Dermis microvascular lymphatic vessel endothelial cell (primary cell): Measurements from ENCODE around the gene FBN2. TPM values are rescaled to one million over a fixed set of nuclear protein-coding genes. Genes with fewer than 3 reads are reported as not detected.

Source experiments
- DNase-seq, 2 donors: peaks; one replicate each; pipeline versions ENCODE4 v3.0.0 to v3.0.0-alpha.2; 2010; ENCODE audit warnings: low read depth in 2 of 2
- total RNA-seq: library from RNA; depleted of rRNA; stranded (reverse); fragments of >200 nt; gene quantifications from 2 replicates; pipeline ENCODE4 v1.2.1, GENCODE V29; 2014

Gene FBN2
- total RNA-seq, 1 donor from 2014 or later, result 0.13 TPM

DNA sequence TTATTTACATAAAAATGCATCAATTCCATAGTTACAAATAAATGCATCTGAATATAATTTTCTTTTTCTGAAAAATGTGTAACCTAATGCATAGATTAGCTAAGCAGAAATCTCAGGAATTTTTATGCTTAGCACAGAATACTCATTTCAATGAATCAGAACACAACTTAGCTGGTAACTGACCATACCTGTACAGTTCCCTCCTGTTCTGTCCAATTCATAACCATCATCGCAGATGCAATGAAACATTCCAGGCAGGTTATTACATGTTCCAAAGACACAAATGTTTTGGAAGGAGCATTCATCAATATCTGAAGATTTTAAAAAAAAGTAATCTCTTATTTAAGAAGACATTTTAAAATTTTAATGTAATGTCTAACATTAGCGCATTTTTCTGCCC, 219.4 kb downstream of the FBN2 start:
- no peak for DNase-seq

GRCh38 chr5:128317481-128317880, 220.6 kb downstream of the FBN2 start:
- DNase-seq, result no peak

GRCh38 chr5:128315671-128316070, 222.4 kb downstream of the FBN2 start:
- DNase-seq, result no peak

GRCh38 chr5:128305341-128305740, 232.7 kb downstream of the FBN2 start:
- DNase-seq, result no peak

GRCh38 chr5:128304791-128305190, 233.3 kb downstream of the FBN2 start:
- no peak for DNase-seq

- no peak for DNase-seq
Measured at GRCh38 chr5:128304088-128304487, 234.0 kb downstream of the FBN2 start.

- DNase-seq, result no peak
Measured at GRCh38 chr5:128303593-128303992, 234.5 kb downstream of the FBN2 start.

GRCh38 chr5:128300181-128300580, 237.9 kb downstream of the FBN2 start:
- DNase-seq, result no peak

GRCh38 chr5:128290152-128290858, 247.7 kb downstream of the FBN2 start:
- DNase-seq, result no peak

DNA sequence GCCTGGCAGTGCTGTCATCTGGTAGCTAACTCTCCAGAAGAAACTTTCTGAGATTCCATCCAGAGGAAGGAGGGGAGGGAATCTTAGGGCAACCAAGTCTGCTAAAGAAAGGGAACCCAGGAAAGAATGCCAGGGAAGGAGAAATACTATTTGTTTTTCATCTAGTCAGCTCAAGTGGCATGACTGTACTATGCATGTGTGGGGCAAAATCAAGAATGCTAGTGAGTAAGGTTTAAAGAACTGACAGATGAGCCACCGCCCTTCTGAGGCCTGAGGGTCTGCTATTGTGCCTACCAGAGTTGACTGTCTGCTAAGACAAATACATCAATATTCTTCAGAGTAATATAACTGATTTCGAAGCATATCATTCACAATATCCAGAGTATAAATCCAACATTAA, 250.3 kb downstream of the FBN2 start:
- no peak for DNase-seq

DNA sequence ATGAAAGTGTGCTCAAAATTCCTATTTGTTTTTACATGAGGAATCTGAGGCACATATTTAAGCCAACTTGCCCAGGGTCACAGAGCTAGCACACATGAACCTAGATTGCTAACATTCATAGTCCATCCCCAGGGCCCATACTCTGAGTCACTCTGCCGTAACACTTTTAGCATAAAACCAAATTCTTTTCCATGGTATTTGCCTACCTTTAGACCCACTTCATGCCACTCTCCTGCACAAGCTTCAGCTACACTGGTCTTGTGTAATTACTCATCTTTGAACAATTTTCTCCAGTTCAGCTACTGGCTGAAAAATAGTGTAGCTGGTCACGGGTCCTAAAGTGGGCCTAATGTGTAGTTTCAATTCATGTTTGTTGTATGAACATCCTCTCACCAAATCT, 253.8 kb downstream of the FBN2 start:
- no peak for DNase-seq

GRCh38 chr5:128279345-128279744, 258.7 kb downstream of the FBN2 start:
- DNase-seq, result no peak

- DNase-seq, result no peak
Measured at GRCh38 chr5:128276537-128277216, 261.4 kb downstream of the FBN2 start.

DNA sequence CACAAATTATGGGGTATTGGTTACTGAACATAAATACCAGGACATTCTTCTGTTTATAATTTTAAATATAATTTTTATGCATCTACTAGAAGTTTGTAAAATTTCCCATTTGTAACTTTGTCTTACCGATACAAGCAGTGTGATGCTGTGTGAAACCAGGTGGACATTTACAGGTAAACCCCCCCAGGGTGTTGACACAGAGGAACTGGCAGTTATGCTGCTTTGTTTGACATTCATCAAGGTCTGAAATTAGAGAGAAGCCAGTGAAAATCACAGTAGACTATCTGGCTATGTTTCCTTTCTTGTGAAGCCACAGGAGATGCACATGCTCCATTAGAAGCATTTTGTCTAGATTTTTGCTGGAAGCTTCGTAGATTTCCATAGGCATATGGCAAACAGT, 263.6 kb downstream of the FBN2 start:
- no peak for DNase-seq

DNA sequence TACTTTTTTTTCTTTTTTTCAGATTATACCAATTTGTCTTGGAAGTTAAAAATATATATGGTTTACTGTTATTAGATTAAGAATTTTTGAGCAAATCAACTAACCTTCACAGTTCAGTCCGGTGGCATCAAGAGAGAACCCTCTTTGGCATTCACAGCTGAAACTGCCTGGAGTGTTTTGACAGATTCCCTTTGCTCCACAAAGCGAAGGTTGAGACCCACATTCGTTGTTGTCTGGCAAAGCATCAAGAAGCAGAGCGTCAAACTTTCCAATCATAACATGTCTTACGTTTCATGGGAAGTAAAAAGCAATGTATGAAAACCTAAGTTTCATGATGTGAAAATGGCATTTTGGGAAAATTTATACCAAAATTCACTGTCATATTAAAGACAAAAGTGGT, 264.3 kb downstream of the FBN2 start:
- DNase-seq, result no peak

DNA sequence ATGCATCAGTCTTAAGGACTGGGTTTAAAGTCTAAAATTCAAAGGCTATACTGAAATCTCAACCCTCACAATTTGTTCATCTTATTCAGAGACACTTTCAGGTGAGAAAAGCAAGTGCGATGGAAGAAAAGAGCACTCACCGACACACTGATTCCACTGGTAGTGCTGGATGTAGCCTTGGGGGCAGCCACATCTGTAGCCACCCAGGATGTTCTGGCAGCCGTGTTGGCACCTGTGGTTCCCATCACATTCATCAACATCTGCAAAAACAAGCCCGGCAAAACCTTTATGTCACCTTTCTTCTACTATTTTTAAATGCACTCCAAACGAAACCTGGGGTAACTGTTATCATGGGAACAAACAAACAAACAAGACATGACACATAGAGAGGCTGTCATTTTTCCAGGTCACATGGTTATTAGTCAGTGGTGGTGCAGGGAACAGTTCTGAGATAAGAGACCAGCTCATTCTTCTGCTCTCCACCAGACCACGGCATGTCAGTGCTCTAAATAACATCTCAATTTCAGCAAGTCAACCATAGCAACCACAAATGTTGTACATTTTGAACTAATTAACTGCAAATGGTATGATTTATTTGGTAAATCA, 266.1 kb downstream of the FBN2 start:
- peak; percentile 4 to 19 for DNase-seq

GRCh38 chr5:128271071-128271470, 267.0 kb downstream of the FBN2 start:
- no peak for DNase-seq

- no peak for DNase-seq
Measured at GRCh38 chr5:128264564-128265360, 273.3 kb downstream of the FBN2 start.

GRCh38 chr5:128263357-128263756, 274.7 kb downstream of the FBN2 start:
- no peak for DNase-seq

GRCh38 chr5:128262911-128263310, 275.1 kb downstream of the FBN2 start:
- DNase-seq, result no peak

DNA sequence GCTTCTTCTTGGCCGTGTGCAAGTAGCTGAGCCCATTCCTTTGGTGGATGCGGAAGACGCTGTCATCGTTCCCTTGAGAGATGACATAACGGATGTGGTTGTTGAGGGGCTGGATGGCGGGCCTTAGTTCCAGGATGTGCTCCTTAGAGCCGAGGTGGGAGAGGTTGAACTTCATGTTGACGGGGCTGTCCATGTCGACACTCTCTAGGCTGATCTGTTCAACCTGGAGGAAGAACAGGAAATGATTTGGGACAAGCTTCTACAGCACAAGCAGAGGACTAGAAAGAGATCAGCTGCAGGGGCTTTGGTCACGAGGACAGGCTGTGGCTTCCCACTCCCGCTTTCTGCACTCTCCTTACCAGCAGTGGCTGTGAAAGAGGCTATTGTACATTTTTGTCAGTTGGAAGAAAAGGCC, 278.4 kb downstream of the FBN2 start:
- DNase-seq, result no peak

GRCh38 chr5:128258372-128258771, 279.7 kb downstream of the FBN2 start:
- no peak for DNase-seq
